Measurements from ENCODE around the gene MYLK.
"Not testable (repeated sequence)": the region's sequence is repeated elsewhere in the genome, so short reads cannot be mapped to it uniquely, and the experiment has no call there.

Gene MYLK, protein sequence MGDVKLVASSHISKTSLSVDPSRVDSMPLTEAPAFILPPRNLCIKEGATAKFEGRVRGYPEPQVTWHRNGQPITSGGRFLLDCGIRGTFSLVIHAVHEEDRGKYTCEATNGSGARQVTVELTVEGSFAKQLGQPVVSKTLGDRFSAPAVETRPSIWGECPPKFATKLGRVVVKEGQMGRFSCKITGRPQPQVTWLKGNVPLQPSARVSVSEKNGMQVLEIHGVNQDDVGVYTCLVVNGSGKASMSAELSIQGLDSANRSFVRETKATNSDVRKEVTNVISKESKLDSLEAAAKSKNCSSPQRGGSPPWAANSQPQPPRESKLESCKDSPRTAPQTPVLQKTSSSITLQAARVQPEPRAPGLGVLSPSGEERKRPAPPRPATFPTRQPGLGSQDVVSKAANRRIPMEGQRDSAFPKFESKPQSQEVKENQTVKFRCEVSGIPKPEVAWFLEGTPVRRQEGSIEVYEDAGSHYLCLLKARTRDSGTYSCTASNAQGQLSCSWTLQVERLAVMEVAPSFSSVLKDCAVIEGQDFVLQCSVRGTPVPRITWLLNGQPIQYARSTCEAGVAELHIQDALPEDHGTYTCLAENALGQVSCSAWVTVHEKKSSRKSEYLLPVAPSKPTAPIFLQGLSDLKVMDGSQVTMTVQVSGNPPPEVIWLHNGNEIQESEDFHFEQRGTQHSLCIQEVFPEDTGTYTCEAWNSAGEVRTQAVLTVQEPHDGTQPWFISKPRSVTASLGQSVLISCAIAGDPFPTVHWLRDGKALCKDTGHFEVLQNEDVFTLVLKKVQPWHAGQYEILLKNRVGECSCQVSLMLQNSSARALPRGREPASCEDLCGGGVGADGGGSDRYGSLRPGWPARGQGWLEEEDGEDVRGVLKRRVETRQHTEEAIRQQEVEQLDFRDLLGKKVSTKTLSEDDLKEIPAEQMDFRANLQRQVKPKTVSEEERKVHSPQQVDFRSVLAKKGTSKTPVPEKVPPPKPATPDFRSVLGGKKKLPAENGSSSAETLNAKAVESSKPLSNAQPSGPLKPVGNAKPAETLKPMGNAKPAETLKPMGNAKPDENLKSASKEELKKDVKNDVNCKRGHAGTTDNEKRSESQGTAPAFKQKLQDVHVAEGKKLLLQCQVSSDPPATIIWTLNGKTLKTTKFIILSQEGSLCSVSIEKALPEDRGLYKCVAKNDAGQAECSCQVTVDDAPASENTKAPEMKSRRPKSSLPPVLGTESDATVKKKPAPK (N-terminal part only)

GRCh38 chr3:123884203-123884831 lies at the start of gene MYLK:
TSS of gene MYLK (minus strand) at chr3:123884332. CDS start at chr3:123793841, 90,491 bp downstream.
- peaks cover 81% of the 10 kb centered on the region for H3K27me3 Mint-ChIP-seq
- H3K4me1 Mint-ChIP-seq = peaks cover 18% of the 10 kb centered on the region
- ATAC-seq = peak; percentile 91
- H3K4me3 Mint-ChIP-seq = peak within 1 kb of the TSS; percentile 83 to 84
- H3K27ac Mint-ChIP-seq = no peak within 1 kb of the TSS
- DNase-seq = peak; percentile 29 to 46
- no peaks in the 10 kb centered on the region for H3K9me3 Mint-ChIP-seq

- ATAC-seq (no peak), DNase-seq (no peak)
- Mint-ChIP-seq H3K27me3 (no peaks in the 10 kb centered on the region), H3K9me3 (no peaks in the 10 kb centered on the region), H3K27ac (peak overlapping the region in 1 of 2 donors; percentile 59), H3K4me1 (no peaks in the 10 kb centered on the region), H3K4me3 (no peak overlapping the region)
Measured at GRCh38 chr3:123930445-123930844, 46.3 kb upstream of the MYLK start.

- no peak overlapping the region for H3K4me3 Mint-ChIP-seq
- no peak for DNase-seq
Measured at GRCh38 chr3:123929325-123929724, 45.2 kb upstream of the MYLK start.

DNA sequence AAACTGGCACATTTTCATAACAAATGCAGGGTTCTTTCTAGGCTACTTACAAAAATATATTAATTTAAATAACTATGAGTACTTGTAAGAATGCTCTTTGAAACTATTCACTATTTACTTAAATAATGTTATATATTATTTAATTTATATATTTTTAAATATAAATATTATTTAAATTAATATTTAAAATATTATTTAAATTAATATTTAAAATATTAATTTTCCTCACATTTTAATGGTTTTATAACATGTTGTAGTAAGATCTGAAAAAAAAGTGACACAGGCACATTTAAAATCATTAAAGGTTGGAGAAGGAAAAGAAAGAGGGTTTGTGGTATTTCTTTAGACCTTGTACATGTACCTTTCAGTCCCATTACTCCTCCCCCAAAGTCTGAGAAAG lies 42.3 kb upstream of the MYLK start:
- Mint-ChIP-seq H3K4me1 (no peaks in the 10 kb centered on the region), H3K27ac (no peak overlapping the region)

More at GRCh38 chr3:123929325-123929724, 45.2 kb upstream of the MYLK start:
- ATAC-seq = no peak
- H3K27ac Mint-ChIP-seq = no peak overlapping the region
- no peaks in the 10 kb centered on the region for H3K4me1 Mint-ChIP-seq
- peaks cover 3 to 7% of the 10 kb centered on the region in 2 donors for H3K9me3 Mint-ChIP-seq
- H3K27me3 Mint-ChIP-seq = no peaks in the 10 kb centered on the region

GRCh38 chr3:123920868-123921267 lies 36.7 kb upstream of the MYLK start:
- H3K4me1 Mint-ChIP-seq = no peaks in the 10 kb centered on the region
- no peak overlapping the region for H3K4me3 Mint-ChIP-seq
- DNase-seq = no peak
- ATAC-seq = no peak
- peaks cover 43% of the 10 kb centered on the region in 2 donors for H3K9me3 Mint-ChIP-seq
- H3K27me3 Mint-ChIP-seq = no peaks in the 10 kb centered on the region
- no peak overlapping the region for H3K27ac Mint-ChIP-seq

More for the DNA sequence above, 42.3 kb upstream of the MYLK start:
- no peak for DNase-seq
- no peak for ATAC-seq
- no peak overlapping the region for H3K4me3 Mint-ChIP-seq
- no peaks in the 10 kb centered on the region for H3K27me3 Mint-ChIP-seq
- peaks cover 23 to 25% of the 10 kb centered on the region in 2 donors for H3K9me3 Mint-ChIP-seq

DNA sequence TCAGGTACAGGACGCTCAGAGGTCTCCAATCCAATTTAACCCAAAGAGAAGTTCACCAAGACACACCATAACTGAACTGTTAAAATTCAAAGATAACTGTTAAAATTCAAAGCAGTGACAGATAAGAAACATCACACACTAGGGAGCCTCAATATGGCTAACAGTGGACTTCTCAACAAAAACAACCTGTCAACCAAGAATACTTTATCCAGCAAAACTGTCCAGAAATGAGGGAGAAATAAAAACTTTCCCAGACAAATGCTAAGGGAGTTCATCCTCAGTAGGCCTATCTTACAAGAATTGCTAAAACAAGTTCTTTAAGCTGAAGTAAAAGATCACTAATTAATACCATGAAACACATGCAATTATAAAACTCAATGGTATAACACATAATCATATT lies 36.3 kb upstream of the MYLK start:
- DNase-seq = no peak
- no peak overlapping the region for H3K4me3 Mint-ChIP-seq
- no peaks in the 10 kb centered on the region for H3K4me1 Mint-ChIP-seq
- peaks cover 43% of the 10 kb centered on the region in 2 donors for H3K9me3 Mint-ChIP-seq
- no peak for ATAC-seq
- no peak overlapping the region for H3K27ac Mint-ChIP-seq
- H3K27me3 Mint-ChIP-seq = no peaks in the 10 kb centered on the region

DNA sequence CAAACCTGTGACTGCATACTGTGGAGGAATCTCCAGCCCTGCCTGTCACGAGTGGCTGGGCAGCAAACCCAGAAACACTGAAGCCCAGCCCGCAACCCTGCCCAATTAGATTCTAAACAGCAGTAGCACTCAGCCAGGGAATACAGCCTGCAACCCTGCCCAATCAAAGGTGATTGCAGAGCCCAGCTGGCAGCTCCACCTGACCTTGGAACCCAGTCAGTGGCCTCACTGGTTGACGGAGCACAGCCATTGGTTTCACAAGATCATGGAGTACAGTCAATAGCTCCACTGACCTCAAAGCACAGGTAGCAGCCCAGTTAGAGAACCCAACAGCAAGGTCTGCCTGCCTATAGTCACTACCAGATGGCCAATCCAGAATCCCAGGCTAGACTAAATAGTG lies 35.2 kb upstream of the MYLK start:
- H3K27me3 Mint-ChIP-seq = no peaks in the 10 kb centered on the region
- peaks cover 36 to 41% of the 10 kb centered on the region in 2 donors for H3K9me3 Mint-ChIP-seq
- no peak for ATAC-seq

DNA sequence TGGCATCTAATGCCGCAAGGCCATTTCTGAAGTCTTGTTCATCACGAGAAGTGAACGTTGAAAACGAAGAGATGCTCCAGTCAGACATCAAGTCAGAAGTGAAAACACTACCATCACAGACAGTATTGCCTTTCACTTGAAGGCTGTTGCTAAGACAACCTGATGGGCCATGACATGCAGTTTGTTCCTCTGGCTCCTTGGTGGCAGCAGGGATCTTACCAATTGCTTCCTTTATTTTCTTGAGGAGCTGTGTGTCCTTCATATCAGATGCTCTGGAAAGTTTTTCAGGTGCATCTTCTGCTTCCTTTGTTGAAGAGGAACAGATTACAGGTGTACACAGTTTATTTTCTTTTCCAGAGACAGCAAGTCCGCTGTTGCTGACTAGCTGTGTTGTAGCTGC lies 30.7 kb upstream of the MYLK start:
- Mint-ChIP-seq H3K27ac (no peak overlapping the region), H3K27me3 (no peaks in the 10 kb centered on the region), H3K9me3 (peaks cover 2 to 16% of the 10 kb centered on the region in 2 donors), H3K4me1 (no peaks in the 10 kb centered on the region), H3K4me3 (no peak overlapping the region)
- ATAC-seq (no peak), DNase-seq (no peak)

More for the DNA sequence above, 35.2 kb upstream of the MYLK start:
- H3K4me3 Mint-ChIP-seq = no peak overlapping the region
- no peak overlapping the region for H3K27ac Mint-ChIP-seq
- DNase-seq = no peak
- H3K4me1 Mint-ChIP-seq = no peaks in the 10 kb centered on the region

GRCh38 chr3:123909785-123910184 lies 25.7 kb upstream of the MYLK start:
- H3K9me3 Mint-ChIP-seq = peaks cover 0 to 11% of the 10 kb centered on the region in 2 donors
- no peaks in the 10 kb centered on the region for H3K4me1 Mint-ChIP-seq
- no peak for ATAC-seq
- H3K27ac Mint-ChIP-seq = no peak overlapping the region
- DNase-seq = no peak
- no peak overlapping the region for H3K4me3 Mint-ChIP-seq
- no peaks in the 10 kb centered on the region for H3K27me3 Mint-ChIP-seq

- no peak for ATAC-seq
- no peak overlapping the region for H3K27ac Mint-ChIP-seq
- peaks cover 0 to 6% of the 10 kb centered on the region in 2 donors for H3K9me3 Mint-ChIP-seq
- DNase-seq = no peak
- H3K4me3 Mint-ChIP-seq = no peak overlapping the region
- no peaks in the 10 kb centered on the region for H3K27me3 Mint-ChIP-seq
- H3K4me1 Mint-ChIP-seq = no peaks in the 10 kb centered on the region
Measured at GRCh38 chr3:123907720-123908119, 23.6 kb upstream of the MYLK start.

GRCh38 chr3:123899300-123899865 lies 15.3 kb upstream of the MYLK start:
- Mint-ChIP-seq H3K4me3 (no peak overlapping the region), H3K27ac (no peak overlapping the region), H3K4me1 (no peaks in the 10 kb centered on the region), H3K9me3 (no peaks in the 10 kb centered on the region), H3K27me3 (no peaks in the 10 kb centered on the region)
- DNase-seq (no peak), ATAC-seq (no peak)

DNA sequence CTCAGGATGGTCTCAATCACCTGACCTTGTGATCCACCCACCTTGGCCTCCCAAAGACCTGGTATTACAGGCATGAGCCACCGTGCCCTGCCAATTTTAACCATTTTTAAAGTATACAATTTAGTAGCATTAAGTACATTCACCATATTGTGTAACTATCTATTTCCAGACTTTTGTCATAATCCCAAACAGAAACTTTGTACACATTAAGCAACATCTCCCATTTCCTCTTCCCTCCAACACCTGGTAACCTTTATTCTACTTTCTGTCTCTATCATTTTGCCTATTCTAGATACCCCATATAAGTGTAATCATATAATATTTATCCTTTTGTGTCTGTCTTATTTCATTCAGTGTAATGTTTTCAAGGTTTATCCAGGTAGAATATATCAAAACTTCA lies 8.9 kb upstream of the MYLK start:
- no peak for DNase-seq
- peaks cover 13% of the 10 kb centered on the region for H3K27me3 Mint-ChIP-seq
- no peak for ATAC-seq
- peaks cover 15 to 28% of the 10 kb centered on the region in 2 donors for H3K9me3 Mint-ChIP-seq
- H3K4me1 Mint-ChIP-seq = no peaks in the 10 kb centered on the region
- H3K4me3 Mint-ChIP-seq = no peak overlapping the region
- H3K27ac Mint-ChIP-seq = no peak overlapping the region

DNA sequence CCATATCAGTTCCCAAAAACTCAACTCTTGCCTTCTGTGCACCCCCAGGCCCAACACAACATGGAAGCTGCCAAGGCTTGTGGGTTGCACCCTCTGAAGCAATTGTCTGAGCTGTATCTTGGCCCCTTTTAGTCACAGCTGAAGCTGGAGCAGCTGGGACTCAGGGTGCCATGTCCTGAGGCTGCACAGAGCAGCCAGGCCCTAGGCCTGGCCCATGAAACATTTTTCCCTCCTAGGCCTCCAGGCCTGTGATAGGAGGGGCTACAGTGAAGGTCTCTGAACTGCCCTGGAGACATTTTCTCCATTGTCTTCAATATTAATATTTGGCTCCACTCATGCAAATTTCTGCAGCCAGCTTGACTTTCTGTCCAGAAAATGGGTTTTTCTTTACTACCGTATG lies 8.1 kb upstream of the MYLK start:
- Mint-ChIP-seq H3K27me3 (peaks cover 16% of the 10 kb centered on the region), H3K4me3 (no peak overlapping the region), H3K27ac (no peak overlapping the region), H3K4me1 (no peaks in the 10 kb centered on the region), H3K9me3 (peaks cover 15 to 28% of the 10 kb centered on the region in 2 donors)
- ATAC-seq = no peak
- no peak for DNase-seq

DNA sequence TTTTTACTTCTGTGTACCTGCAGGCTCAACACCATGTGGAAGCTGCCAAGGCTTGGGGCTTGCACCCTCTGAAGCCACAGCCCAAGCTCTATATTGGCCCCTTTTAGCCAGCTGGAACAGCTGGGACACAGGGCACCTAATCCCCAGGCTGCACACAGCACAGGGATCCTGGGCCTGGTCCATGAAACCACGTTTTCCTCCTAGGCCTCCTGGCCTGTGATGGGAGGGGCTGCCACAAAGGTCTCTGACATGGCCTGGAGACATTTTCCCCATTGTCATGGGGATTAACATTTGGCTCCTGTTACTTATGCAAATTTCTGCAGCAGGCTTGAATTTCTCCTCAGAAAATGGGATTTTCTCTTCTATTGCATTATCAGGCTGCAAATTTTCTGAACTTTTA lies 6.9 kb upstream of the MYLK start:
- not testable (repeated sequence) for H3K27ac Mint-ChIP-seq, ATAC-seq, H3K4me1 Mint-ChIP-seq, H3K4me3 Mint-ChIP-seq, DNase-seq
- H3K27me3 Mint-ChIP-seq = peaks cover 23% of the 10 kb centered on the region
- H3K9me3 Mint-ChIP-seq = peaks cover 15 to 28% of the 10 kb centered on the region in 2 donors

- Mint-ChIP-seq H3K9me3 (peaks cover 15 to 28% of the 10 kb centered on the region in 2 donors), H3K27me3 (peaks cover 31% of the 10 kb centered on the region)
- H3K27ac Mint-ChIP-seq, H3K4me3 Mint-ChIP-seq, H3K4me1 Mint-ChIP-seq, DNase-seq, ATAC-seq: not testable (repeated sequence)
Measured at GRCh38 chr3:123890162-123890561, 6.0 kb upstream of the MYLK start.

All from stimulated activated naive CD8-positive, alpha-beta T cell treated with anti-CD3 and anti-CD28 coated beads, Interleukin-15, amount 100 ng/mL, for 72 hours (primary cell).